Keratinocyte (primary cell): Measurements from ENCODE around the gene GRK5. TPM values are rescaled to one million over a fixed set of nuclear protein-coding genes. Genes with fewer than 3 reads are reported as not detected.

Experiments
- DNase-seq: peaks from one replicate; pipeline ENCODE4 v3.0.0-alpha.2; 2011; ENCODE audit warnings: low read depth, missing footprints, low spot score
- FAIRE-seq: peaks from 2 replicates; lab custom pipeline; 2011; peaks lifted over from hg19 to GRCh38; lab: Jason Lieb, UNC
- H2AFZ ChIP-seq: 2 replicates; pipeline ENCODE4 v1.6.0; 2012; ENCODE audit warnings: low read length, control low read depth, inconsistent platforms; ENCODE audit not compliant: control insufficient read depth
- H3K27ac ChIP-seq: 2 replicates; pipeline ENCODE4 v1.5.1; 2011; ENCODE audit warnings: low read length; ENCODE audit not compliant: control insufficient read depth, insufficient read depth
- H3K27me3 ChIP-seq: 3 replicates; pipeline ENCODE4 v1.6.0; 2011; ENCODE audit warnings: low read length; ENCODE audit not compliant: control insufficient read depth, insufficient read depth; ENCODE audit errors: extremely low read depth
- H3K36me3 ChIP-seq, 2 experiments: 2 replicates in 1 of 2; 3 replicates in 1 of 2; pipeline ENCODE4 v1.5.1; 2011; ENCODE audit warnings: low read length in 2 of 2, mild to moderate bottlenecking in 1 of 2; ENCODE audit not compliant: control insufficient read depth in 2 of 2, insufficient read depth in 2 of 2; ENCODE audit errors: extremely low read depth in 1 of 2
- H3K4me1 ChIP-seq: 3 replicates; pipeline ENCODE4 v1.5.1; 2011; ENCODE audit warnings: low read length; ENCODE audit not compliant: control insufficient read depth, insufficient read depth; ENCODE audit errors: extremely low read depth
- H3K4me2 ChIP-seq: 3 replicates; pipeline ENCODE4 v1.6.0; 2011; ENCODE audit warnings: low read depth, low read length; ENCODE audit not compliant: control insufficient read depth, insufficient read depth; ENCODE audit errors: extremely low read depth
- H3K4me3 ChIP-seq, 3 experiments: fragments of 200-600 bp in 1 of 3; sonication (generic) in 1 of 3; 2 replicates in 2 of 3; 3 replicates in 1 of 3; pipeline ENCODE4 v1.5.1; 2011 to 2016; ENCODE audit warnings: low read length in 3 of 3, mild to moderate bottlenecking in 3 of 3, control low read depth in 2 of 3, inconsistent platforms in 1 of 3, low read depth in 1 of 3, mixed read lengths in 1 of 3, mixed run types in 1 of 3, moderate library complexity in 1 of 3; ENCODE audit not compliant: control insufficient read depth in 2 of 3, insufficient read depth in 2 of 3; ENCODE audit errors: extremely low read depth in 1 of 3
- H3K79me2 ChIP-seq: 2 replicates; pipeline ENCODE4 v1.6.0; 2012; ENCODE audit warnings: low read length; ENCODE audit not compliant: control insufficient read depth, insufficient read depth
- H3K9ac ChIP-seq: 3 replicates; pipeline ENCODE4 v1.6.0; 2011; ENCODE audit warnings: low read length; ENCODE audit not compliant: control insufficient read depth, insufficient read depth; ENCODE audit errors: extremely low read depth
- H3K9me1 ChIP-seq: 3 replicates; pipeline ENCODE4 v1.6.0; 2011; ENCODE audit warnings: low read length; ENCODE audit not compliant: control insufficient read depth, insufficient read depth; ENCODE audit errors: extremely low read depth
- H3K9me3 ChIP-seq: 2 replicates; pipeline ENCODE4 v1.5.1; 2012; ENCODE audit warnings: low read depth, low read length; ENCODE audit not compliant: control insufficient read depth
- H4K20me1 ChIP-seq: 3 replicates; pipeline ENCODE4 v1.6.0; 2011; ENCODE audit warnings: low read length; ENCODE audit not compliant: control insufficient read depth, insufficient read depth; ENCODE audit errors: extremely low read depth
- CTCF ChIP-seq, 3 experiments: IDR thresholded peaks in 1 of 3; conservative IDR thresholded peaks in 1 of 3; optimal IDR thresholded peaks in 1 of 3; 2 replicates in 2 of 3; 3 replicates in 1 of 3; pipeline versions ENCODE3 to v1.5.1; 2011; ENCODE audit warnings: low read length in 3 of 3, mild to moderate bottlenecking in 3 of 3, moderate library complexity in 2 of 3, control low read depth in 1 of 3, inconsistent platforms in 1 of 3; ENCODE audit not compliant: insufficient read depth in 2 of 3; ENCODE audit errors: extremely low read depth in 1 of 3
- EZH2 ChIP-seq: IDR thresholded peaks from one replicate; pipeline ENCODE4 v1.6.1; 2012; ENCODE audit warnings: inconsistent platforms, mild to moderate bottlenecking, low read length, moderate library complexity
- dilution Hi-C: fragments of 300-500 bp; cut with MboI; formaldehyde crosslinking; loops from one replicate; pipeline ENCODE4 v1.7.0; 2020; ENCODE audit warnings: low sequenced_read_pairs; ENCODE audit not compliant: extremely low pct_ligation_motif_present
- polyA plus RNA-seq, 5 experiments: library from polyadenylated mRNA; depleted of rRNA in 3 of 5; stranded (reverse) in 3 of 5; stranded (forward) in 1 of 5; unstranded in 1 of 5; fragments of >200 nt; gene quantifications; 1 replicate in 1 of 5; 2 replicates in 3 of 5; 3 replicates in 1 of 5; pipeline versions ENCODE4 v1.2.1 to v1.2.3, GENCODE V29; 2011 to 2012; ENCODE audit warnings: missing spikeins in 2 of 5, low read depth in 1 of 5, low replicate concordance in 1 of 5

The GRK5 gene
- polyA plus RNA-seq, 1 donor (not counting 4 experiments of a cell fraction or from before 2014, with no cell fraction given) = 7.6 TPM

GRCh38 chr10:119427263-119427864 lies 220.0 kb downstream of the GRK5 start:
- no peak for FAIRE-seq
- H3K36me3 ChIP-seq = peaks cover 2 to 8% of the 10 kb centered on the region in 2 experiments

GRCh38 chr10:119428789-119429188 lies 221.4 kb downstream of the GRK5 start:
- Histone ChIP-seq H3K79me2 (no peaks in the 10 kb centered on the region), H3K36me3 (peaks cover 2 to 8% of the 10 kb centered on the region in 2 experiments), H2AFZ (no peak overlapping the region), H3K4me2 (no peak overlapping the region), H3K4me1 (peaks cover 8% of the 10 kb centered on the region), H3K4me3 (no peak overlapping the region), H4K20me1 (no peaks in the 10 kb centered on the region), H3K27me3 (no peaks in the 10 kb centered on the region), H3K9ac (no peak overlapping the region), H3K27ac (no peak overlapping the region), H3K9me1 (no peaks in the 10 kb centered on the region), H3K9me3 (no peaks in the 10 kb centered on the region)
- dilution Hi-C loops = no loop called here
- no peak for FAIRE-seq
- no peak for TF ChIP-seq CTCF (optimal IDR thresholded peaks at IDR 0.05 in 1 of 3, IDR thresholded peaks at IDR 0.05 in 1 of 3, conservative IDR thresholded peaks at IDR 0.05 in 1 of 3; ENCODE audit: extremely low read depth in 1 of 3, insufficient read depth in 2 of 3, low read length in 3 of 3)
- no peak for TF ChIP-seq EZH2
- DNase-seq = no peak

More at GRCh38 chr10:119427263-119427864, 220.0 kb downstream of the GRK5 start:
- dilution Hi-C loops = no loop called here
- H3K9ac ChIP-seq = no peak overlapping the region
- H3K4me1 ChIP-seq = peaks cover 8% of the 10 kb centered on the region
- no peak for DNase-seq
- H3K9me1 ChIP-seq = no peaks in the 10 kb centered on the region
- no peaks in the 10 kb centered on the region for H3K27me3 ChIP-seq
- H2AFZ ChIP-seq = no peak overlapping the region
- H3K79me2 ChIP-seq = no peaks in the 10 kb centered on the region
- no peak overlapping the region for H3K4me2 ChIP-seq
- no peak overlapping the region for H3K27ac ChIP-seq
- no peaks in the 10 kb centered on the region for H4K20me1 ChIP-seq
- no peaks in the 10 kb centered on the region for H3K9me3 ChIP-seq
- H3K4me3 ChIP-seq = no peak overlapping the region
- TF ChIP-seq EZH2 (no peak), CTCF (optimal IDR thresholded peaks at IDR 0.05 in 1 of 3, IDR thresholded peaks at IDR 0.05 in 1 of 3, conservative IDR thresholded peaks at IDR 0.05 in 1 of 3; ENCODE audit: extremely low read depth in 1 of 3, insufficient read depth in 2 of 3, low read length in 3 of 3) (no peak)
